Activated naive CD4-positive, alpha-beta T cell treated with anti-CD3 and anti-CD28 coated beads, Interleukin-2, amount 50 U/mL, for 72 hours (primary cell): Measurements from ENCODE around the gene CHEK2. TPM values are rescaled to one million over a fixed set of nuclear protein-coding genes. Genes with fewer than 3 reads are reported as not detected.
"Not testable (repeated sequence)": the region's sequence is repeated elsewhere in the genome, so short reads cannot be mapped to it uniquely, and the experiment has no call there.

Experiments used
- ATAC-seq, 2 donors: fragments of 150-1000 bp; cut with Tn5 transposase; 2 replicates each; pipeline ENCODE4 v1.10.0; 2021; ENCODE audit warnings: mild to moderate bottlenecking in 2 of 2, moderate library complexity in 2 of 2
- DNase-seq, 2 donors: peaks; one replicate each; pipeline ENCODE4 v3.0.0; 2021 to 2022; ENCODE audit warnings: low spot score in 2 of 2
- H3K27ac Mint-ChIP-seq, 2 donors: one replicate each; pipeline ENCODE4 v1.8.0; 2022; ENCODE audit warnings: mild to moderate bottlenecking in 2 of 2, mixed read lengths in 2 of 2
- H3K36me3 Mint-ChIP-seq, 2 donors: one replicate each; pipeline ENCODE4 v1.8.0; 2022; ENCODE audit warnings: mixed read lengths in 2 of 2
- H3K9me3 Mint-ChIP-seq, 2 donors: one replicate each; pipeline ENCODE4 v1.8.0; 2022; ENCODE audit warnings: mixed read lengths in 2 of 2
- total RNA-seq, 2 donors: library from RNA; stranded (reverse); gene quantifications; one replicate each; pipeline ENCODE4 v1.2.3, GENCODE V29; 2022

Gene CHEK2
- 10 to 100 TPM; 28.7 to 51.2 TPM for total RNA-seq

GRCh38 chr22:28741785-28742561 lies at the start of gene CHEK2, which contains the start of gene HSCB:
Gene CHEK2, minus strand, starts transcription at chr22:28741820. Its CDS starts 7,099 bp downstream, at chr22:28734721.
Gene HSCB, plus strand, starts transcription at chr22:28742039. Its CDS starts 57 bp downstream, at chr22:28742096.
- peak; percentile 94 to 99 for DNase-seq
- Mint-ChIP-seq H3K9me3 (no peaks in the 10 kb centered on the region), H3K36me3 (peaks cover 0 to 18% of the 10 kb centered on the region in 2 donors), H3K27ac (peak within 1 kb of the TSS; percentile 85 to 97)
- ATAC-seq = peak; percentile 92 to 96

GRCh38 chr22:28791124-28791523 lies 49.5 kb upstream of the CHEK2 start:
- Mint-ChIP-seq H3K9me3 (no peaks in the 10 kb centered on the region), H3K36me3 (peaks cover 15 to 20% of the 10 kb centered on the region in 2 donors), H3K27ac (no peak overlapping the region)
- no peak for DNase-seq
- no peak for ATAC-seq

- Mint-ChIP-seq H3K9me3 (no peaks in the 10 kb centered on the region), H3K36me3 (peaks cover 1 to 10% of the 10 kb centered on the region in 2 donors), H3K27ac (no peak overlapping the region)
- no peak for ATAC-seq
- DNase-seq = no peak
Observed at GRCh38 chr22:28788601-28789000, 47.0 kb upstream of the CHEK2 start.

GRCh38 chr22:28783786-28784671 lies 42.4 kb upstream of the CHEK2 start:
- Mint-ChIP-seq H3K27ac (no peak overlapping the region), H3K36me3 (peaks cover 13 to 15% of the 10 kb centered on the region in 2 donors), H3K9me3 (no peaks in the 10 kb centered on the region)
- DNase-seq = no peak
- ATAC-seq = no peak

GRCh38 chr22:28780296-28780695 lies 38.7 kb upstream of the CHEK2 start:
- ATAC-seq (peak in 1 of 2 donors; percentile 33), DNase-seq (no peak)
- Mint-ChIP-seq H3K27ac (no peak overlapping the region), H3K36me3 (peaks cover 7 to 19% of the 10 kb centered on the region in 2 donors), H3K9me3 (no peaks in the 10 kb centered on the region)

GRCh38 chr22:28779833-28780232 lies 38.2 kb upstream of the CHEK2 start:
- no peak for DNase-seq
- H3K36me3 Mint-ChIP-seq = peaks cover 8 to 23% of the 10 kb centered on the region in 2 donors
- no peak overlapping the region for H3K27ac Mint-ChIP-seq
- no peaks in the 10 kb centered on the region for H3K9me3 Mint-ChIP-seq
- no peak for ATAC-seq

- no peak for ATAC-seq
- Mint-ChIP-seq H3K36me3 (peaks cover 14 to 24% of the 10 kb centered on the region in 2 donors), H3K27ac (peak overlapping the region; percentile 95 to 99), H3K9me3 (peaks cover 0 to 6% of the 10 kb centered on the region in 2 donors)
- DNase-seq = no peak
Observed at GRCh38 chr22:28774378-28774777, 32.8 kb upstream of the CHEK2 start.

GRCh38 chr22:28773461-28773867 lies 31.8 kb upstream of the CHEK2 start:
- Mint-ChIP-seq H3K27ac (peak overlapping the region; percentile 95 to 99), H3K9me3 (peaks cover 0 to 10% of the 10 kb centered on the region in 2 donors), H3K36me3 (peaks cover 19 to 31% of the 10 kb centered on the region in 2 donors)
- DNase-seq (no peak), ATAC-seq (peak; percentile 68 to 74)

- Mint-ChIP-seq H3K27ac (peak within 1 kb of the TSS; percentile 95 to 99), H3K9me3 (peaks cover 0 to 11% of the 10 kb centered on the region in 2 donors), H3K36me3 (peaks cover 20 to 32% of the 10 kb centered on the region in 2 donors)
- DNase-seq (peak; percentile 89 to 91), ATAC-seq (peak; percentile 85 to 89)
Observed at GRCh38 chr22:28772633-28773460, 31.2 kb upstream of the CHEK2 start, which contains the start of gene CCDC117. Gene CCDC117, plus strand, starts transcription at chr22:28772695. Its CDS starts 155 bp downstream, at chr22:28772850.

GRCh38 chr22:28771195-28771791 lies 29.7 kb upstream of the CHEK2 start:
- H3K27ac Mint-ChIP-seq = no peak overlapping the region
- DNase-seq (no peak), ATAC-seq (no peak)
- peaks cover 0 to 11% of the 10 kb centered on the region in 2 donors for H3K9me3 Mint-ChIP-seq
- H3K36me3 Mint-ChIP-seq = peaks cover 20 to 32% of the 10 kb centered on the region in 2 donors

- peaks cover 16 to 20% of the 10 kb centered on the region in 2 donors for H3K36me3 Mint-ChIP-seq
- H3K9me3 Mint-ChIP-seq = peaks cover 0 to 11% of the 10 kb centered on the region in 2 donors
- H3K27ac Mint-ChIP-seq = no peak overlapping the region
- ATAC-seq = no peak
- DNase-seq = no peak
Observed at GRCh38 chr22:28769394-28770085, 27.9 kb upstream of the CHEK2 start.

GRCh38 chr22:28768701-28769393 lies 27.2 kb upstream of the CHEK2 start:
- no peak overlapping the region for H3K27ac Mint-ChIP-seq
- H3K36me3 Mint-ChIP-seq = peaks cover 13 to 15% of the 10 kb centered on the region in 2 donors
- ATAC-seq (no peak), DNase-seq (no peak)
- H3K9me3 Mint-ChIP-seq = peaks cover 0 to 11% of the 10 kb centered on the region in 2 donors

- Mint-ChIP-seq H3K27ac (no peak overlapping the region), H3K9me3 (peaks cover 0 to 11% of the 10 kb centered on the region in 2 donors), H3K36me3 (peaks cover 6 to 8% of the 10 kb centered on the region in 2 donors)
- ATAC-seq = no peak
- DNase-seq = no peak
Observed at GRCh38 chr22:28766628-28767027, 25.0 kb upstream of the CHEK2 start.

- not testable (repeated sequence) for DNase-seq, ATAC-seq, H3K27ac Mint-ChIP-seq, H3K36me3 Mint-ChIP-seq, H3K9me3 Mint-ChIP-seq
Observed at GRCh38 chr22:28762000-28762399, 20.4 kb upstream of the CHEK2 start.

- DNase-seq (no peak), ATAC-seq (no peak)
- Mint-ChIP-seq H3K9me3 (no peaks in the 10 kb centered on the region), H3K36me3 (no peaks in the 10 kb centered on the region), H3K27ac (no peak overlapping the region)
Observed at GRCh38 chr22:28761449-28761755, 19.8 kb upstream of the CHEK2 start.
